HG02623 (cell line): ENCODE data around the gene GPNMB.

Experiments
- ATAC-seq: cut with Tn5 transposase; IDR thresholded peaks from one replicate; pipeline ENCODE4 v1.9.1; 2021; ENCODE audit warnings: moderate library complexity; ENCODE audit not compliant: unreplicated experiment

GPNMB gene

DNA sequence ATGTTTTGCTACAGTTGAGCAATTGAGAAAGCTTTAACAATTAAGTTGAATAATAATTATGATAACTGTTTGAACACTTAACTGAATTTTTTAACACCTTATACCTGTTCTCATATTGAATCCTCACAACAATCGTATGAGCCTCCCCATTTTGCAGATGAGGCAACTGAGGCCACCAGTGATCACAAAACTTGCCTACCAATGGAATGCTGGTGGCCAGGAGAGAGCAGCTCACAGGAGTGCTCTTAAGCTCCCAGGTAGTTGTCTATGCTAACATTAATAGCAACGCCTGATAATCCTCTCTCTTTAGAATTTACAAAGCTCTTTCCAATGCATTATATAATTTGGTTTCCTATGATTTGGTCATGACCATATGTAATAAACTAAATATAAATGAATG, 21.6 kb downstream of the GPNMB start:
- ATAC-seq = no peak

DNA sequence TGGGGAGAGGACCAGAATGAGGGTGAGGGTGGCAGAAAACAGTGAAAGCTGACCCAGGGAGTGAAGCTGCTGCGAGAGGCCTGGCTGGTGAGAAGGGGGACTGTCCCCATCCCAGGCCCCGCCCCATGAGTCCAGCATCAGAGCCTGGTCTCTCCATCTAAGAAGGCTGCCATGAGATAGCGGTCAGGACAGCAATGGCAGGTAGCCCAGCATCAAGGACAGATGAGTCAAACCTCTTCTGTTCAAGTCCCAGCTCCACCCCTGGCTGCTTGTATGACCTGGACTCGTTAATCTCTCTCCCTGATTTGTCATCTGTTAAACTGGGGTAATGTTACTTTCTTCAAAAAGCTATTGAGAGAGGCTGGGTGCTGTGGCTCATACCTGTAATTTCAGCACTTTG, 22.2 kb downstream of the GPNMB start:
- no peak for ATAC-seq

DNA sequence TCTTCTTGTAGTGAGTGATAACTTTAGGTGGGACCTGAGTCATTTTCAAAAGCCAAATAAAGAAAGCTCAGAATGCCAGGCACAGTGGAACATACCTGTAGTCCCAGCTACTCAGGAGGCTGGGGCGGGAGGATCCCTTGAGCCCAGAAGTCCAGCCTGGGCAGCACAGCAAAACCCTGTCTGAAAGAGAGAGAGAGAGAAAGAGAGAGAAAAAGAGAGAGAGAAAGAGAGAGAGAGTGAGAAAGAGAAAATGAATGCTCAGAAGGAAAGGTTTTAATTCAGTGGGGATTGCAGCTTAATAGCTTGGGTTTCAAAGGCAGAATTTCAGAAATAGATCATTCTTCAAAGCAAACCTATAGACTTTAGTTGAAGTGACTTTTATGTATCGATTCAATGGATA, 25.7 kb downstream of the GPNMB start:
- ATAC-seq = no peak

DNA sequence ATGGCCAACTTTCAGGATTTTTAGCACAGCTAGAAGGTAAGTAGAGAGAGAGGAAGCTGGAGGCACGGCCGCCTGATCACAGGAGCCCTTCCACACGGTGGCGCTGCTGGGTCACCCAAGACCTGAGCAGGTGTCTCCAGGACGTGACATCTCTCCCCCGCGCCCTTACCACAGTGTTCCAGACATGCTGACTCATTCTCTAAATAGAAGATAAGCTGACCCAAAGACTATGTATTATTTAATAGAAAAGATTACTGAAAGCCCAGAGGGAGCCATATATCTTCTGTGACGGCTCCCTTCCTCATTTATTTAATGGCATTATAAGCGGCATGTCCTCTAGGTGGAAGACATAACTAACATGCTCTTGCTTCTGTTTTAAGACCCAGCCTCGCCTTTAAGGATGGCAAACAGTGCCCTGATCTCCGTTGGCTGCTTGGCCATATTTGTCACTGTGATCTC, 26.6 kb downstream of the GPNMB start:
- peak; percentile 96 for ATAC-seq

DNA sequence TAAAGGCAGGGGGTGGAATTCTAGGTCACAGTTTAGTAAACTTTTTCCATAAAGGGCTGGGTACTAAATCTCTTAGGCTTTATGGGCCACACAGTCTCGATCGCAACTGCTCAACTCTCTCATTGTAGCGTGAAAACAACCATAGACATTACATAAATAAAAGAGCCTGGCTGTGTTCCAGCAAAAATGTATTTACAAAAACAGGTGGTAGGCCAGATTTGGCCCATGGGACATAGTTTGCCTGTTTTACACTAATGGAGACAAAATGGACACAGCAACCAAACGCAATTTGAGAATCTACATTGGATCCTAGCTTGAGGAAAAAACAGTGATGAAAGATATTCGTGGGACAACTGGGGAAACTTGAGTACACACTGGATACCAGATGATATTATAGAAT, 29.3 kb downstream of the GPNMB start:
- ATAC-seq = no peak

DNA sequence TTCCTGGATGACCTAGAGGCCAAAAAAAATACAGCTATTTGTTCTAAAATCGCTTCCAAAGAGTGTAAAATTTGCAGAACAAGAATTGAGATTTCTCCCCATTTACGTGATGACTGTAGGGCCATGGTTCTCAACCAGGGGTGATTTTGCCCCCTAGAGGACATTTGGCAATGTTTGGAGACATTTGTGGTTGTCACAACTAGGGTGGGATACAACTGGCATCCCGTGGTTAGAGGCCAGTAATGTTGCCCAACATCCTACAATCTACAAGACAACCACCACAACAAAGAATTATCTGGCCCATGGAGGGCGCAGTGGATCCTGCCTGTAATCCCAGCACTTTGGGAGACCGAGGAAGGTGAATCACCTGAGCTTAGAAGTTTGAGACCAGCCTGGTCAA, 29.8 kb downstream of the GPNMB start:
- ATAC-seq = no peak

DNA sequence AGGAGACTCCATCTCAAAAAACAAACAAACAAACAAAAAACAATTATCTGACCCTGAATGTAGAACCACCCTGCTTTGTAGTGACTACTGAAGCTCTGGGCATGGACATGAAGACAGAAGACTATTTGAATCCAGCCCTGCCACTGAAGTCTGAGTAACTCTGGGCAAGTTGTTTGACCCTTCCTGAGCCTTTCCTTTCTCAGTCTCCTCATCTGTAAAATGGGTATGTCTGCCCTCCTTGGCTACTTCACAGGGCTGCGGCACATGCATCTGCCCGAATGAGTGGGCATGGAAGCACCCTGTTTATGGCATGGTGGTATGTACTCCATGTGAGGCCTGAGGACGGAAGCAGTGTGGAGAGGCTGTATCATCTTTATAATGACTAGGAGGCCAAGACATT, 30.4 kb downstream of the GPNMB start:
- no peak for ATAC-seq

DNA sequence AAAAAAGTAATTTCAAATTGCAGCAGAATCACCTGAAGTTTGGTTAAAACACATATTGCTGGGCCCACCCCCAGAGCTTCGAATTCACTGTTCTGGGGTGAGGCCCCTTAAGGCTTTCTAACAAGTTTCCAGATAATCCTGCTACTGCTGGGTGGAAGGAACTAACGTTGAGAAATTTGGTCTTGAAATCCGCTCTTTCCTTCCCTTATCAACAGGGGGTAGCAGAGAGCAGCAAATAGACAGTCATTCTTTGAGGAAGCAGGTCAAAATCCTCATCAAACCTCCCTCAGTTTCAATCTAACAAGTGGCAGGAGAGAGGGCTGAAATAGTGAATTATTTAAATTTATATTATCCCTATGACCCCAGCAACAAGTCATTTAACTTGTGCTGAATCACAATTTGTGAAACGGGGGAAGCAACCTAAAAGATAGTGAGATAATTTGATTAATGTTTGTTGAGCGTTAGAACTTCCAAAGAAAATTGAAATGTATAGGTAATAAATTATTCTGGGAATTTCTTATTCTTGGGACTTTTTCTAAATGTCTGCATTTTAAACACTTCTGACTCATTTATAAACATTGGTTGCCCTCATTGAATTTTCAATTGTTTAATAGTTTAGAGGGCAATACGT, 30.9 kb downstream of the GPNMB start:
- ATAC-seq = no peak

DNA sequence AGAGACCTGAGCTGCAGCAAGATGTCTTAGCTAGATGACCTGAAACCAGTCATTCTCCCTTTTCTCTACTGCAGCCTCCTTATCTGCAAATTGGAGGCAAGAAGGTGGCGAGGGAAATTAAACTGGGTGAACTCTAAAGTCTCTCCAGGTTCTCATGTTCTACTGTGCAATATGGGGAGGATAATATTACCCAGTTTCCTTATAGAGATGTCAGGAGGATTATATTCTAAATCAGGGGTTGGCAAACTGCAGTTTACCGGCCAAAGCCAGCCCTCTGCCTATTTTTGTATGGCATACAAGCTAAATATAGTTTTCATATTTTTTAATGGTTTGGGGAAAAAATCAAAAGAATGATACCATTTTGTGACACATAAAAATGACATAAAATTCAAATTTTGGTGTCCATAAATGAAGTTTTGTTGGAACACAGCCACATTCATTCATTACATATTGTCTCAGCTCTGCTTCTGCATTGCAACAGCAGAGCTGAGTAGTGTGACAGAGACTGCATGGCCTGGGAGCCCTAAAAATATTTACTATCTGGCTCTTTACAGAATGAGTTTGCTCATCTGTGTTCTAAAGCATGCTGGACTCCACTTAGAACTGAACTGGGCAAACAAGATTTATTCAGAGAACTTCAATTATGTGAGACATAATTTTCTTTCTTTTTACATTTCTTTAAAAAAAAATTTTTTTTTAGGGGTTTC, 33.4 kb downstream of the GPNMB start:
- ATAC-seq = no peak

DNA sequence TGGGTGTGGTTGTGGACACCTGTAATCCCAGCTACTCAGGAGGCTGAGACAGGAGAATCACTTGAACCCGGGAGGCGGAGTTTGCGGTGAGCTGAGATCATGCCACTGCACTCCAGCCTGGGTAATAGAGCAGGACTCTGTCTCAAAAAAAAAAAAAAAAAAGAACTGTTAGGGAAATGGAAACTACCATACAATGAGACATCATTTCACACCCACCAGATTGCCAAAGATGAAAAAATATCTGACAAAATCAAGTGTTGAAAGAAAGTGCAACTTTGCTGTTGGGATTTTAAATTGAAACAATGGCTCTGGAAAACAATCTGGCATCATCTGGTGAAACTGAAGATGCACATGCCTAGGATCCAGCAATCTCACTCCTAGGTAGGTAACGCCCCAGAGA, 36.5 kb downstream of the GPNMB start:
- ATAC-seq = no peak

DNA sequence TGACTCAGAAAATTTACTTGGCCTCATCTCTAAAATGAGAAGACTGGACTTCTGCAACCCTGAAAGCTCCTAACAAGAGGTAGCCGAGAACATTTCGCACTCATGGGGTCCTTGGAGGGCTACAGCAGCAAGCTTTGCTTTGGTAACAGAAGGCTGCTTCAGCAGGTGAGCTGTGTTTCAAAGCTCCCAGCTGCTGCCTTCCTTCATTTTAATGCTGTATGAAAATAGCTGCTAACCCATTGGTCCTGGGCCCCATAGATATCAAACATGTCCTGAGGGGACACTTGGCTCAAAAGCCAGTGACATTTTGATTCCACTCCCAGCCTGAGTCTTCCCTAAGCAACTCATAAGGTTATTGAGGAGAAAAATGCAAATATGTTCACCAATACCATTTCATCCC, 38.3 kb downstream of the GPNMB start:
- ATAC-seq = no peak

DNA sequence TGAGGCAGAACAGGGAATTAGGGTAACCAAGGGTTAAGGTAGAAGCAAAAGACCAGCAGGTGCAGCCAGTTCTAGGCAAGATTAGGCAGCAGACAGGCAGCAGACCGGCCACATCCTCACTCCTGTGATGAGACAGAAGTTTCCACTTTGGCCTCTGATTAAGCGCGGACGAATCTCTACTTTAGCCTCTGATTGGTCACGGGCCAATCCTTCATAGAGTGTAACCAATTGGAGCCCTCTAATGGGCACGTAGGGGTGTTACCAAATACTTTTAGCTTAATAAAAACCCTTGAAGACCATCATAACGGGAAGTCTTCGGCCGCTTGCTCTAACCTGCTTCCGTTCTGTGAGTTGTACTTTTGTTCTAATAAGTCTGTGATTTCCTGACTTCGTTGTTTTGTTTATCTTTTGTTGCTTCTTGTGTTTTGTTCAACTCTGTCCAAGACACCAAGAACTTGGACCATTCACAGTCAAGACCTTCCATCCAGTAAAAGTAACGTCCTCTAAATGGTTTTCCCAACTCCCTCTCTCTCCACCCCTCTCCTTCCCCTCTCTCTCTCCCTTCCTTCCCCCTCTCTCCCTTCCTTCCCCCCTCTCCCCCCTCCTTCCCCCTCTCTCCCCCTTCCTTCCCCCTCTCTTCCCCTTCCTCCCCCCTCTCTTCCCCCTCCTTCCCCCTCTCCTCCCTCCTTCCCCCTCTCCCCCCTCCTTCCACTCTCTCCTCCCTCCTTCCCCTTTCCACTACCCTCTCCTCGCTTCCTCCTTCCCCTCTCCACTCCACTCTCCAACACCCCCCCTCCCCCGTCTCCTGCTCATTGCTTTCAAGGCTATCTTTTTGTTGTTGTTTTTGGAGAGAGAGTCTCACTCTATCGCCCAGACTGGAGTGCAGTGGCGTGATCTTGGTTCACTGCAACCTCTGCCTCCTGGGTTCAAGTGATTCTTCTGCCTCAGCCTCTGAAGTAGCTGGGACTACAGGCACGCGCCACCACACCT, 39.4 kb downstream of the GPNMB start:
- ATAC-seq = no peak

DNA sequence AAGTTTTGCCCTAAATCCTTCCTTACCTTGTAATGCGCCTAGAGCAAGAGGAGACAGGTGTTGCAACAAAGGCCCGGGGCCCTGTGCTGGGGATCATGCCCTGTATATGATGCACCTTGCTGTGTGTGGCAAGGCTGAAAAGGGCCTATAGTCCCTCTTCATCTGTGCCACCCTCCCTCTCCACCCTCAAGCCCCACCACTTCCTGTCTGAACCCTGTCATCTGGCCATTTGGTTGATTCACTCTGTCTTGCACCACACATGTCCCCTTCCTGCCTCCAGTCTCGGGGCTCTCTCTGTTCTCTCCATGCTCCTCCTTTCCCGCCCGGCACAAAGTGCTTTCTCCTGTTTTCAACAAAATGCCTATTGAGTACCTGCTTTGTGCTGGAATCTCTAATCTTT, 41.0 kb downstream of the GPNMB start:
- ATAC-seq = no peak

DNA sequence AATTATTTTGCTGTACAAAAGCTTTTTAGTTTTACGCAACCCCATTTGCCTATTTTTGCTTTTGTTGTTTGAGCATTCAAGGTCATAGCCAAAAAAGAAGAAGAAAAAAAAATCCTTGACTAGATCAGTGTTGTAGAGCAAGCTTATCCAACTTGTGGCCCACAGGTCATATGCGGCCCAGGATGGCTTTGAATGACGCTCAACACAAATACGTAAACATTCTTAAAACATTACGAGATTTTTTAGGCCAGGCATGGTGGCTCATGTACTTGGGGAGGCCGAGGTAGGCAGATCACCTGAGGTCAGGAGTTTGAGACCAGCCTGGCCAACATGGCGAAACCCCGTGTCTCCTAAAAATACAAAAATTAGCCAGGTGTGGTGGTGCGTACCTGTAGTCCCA, 44.4 kb downstream of the GPNMB start:
- no peak for ATAC-seq

DNA sequence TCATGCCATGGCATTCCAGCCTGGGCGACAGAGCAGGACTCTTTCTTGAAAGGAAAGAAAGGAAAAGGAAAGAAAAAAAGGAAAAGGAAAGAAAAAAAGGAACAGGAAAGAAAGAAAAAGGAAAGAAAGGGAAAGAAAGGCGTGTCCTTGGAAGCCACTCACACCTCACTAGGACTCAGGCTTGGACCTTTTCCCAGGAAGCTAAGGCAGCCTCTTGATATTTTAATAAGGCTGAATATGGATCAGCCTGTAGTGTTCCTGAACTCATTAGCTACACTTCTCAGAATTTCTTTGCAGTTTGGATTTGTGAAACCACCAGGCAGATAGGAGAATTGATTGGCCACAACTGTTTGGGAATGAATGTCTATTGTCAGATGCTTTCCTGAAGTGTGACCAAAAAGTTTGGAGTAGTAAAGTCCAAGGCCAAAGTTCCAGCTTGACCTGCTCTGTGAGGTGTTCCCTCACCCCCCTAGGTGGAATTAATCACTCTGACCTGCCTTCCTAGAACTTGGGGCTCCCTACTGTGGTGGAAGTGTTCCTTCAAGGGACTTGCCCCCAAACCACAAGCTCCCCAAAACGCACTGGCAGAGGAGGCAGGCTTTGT, 45.5 kb downstream of the GPNMB start:
- no peak for ATAC-seq

DNA sequence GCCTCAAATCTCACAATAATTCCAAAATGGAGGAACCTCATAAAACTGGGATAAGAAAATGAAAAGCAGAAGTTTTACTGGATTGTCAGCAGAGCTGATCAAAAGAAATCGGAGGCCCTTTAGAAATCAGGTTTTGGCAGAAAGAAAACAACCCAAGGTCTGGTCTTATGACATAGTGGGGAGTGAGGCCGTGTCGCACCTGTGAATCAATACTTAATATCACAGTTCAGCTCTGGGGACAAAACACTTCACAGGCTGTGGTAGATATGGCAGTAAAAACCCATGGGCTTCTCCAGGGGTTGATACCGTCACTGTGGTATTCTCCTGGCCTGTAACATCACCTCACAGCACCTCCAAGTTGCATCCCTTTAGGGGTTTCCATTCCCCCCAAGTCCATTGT, 46.0 kb downstream of the GPNMB start:
- ATAC-seq = no peak

DNA sequence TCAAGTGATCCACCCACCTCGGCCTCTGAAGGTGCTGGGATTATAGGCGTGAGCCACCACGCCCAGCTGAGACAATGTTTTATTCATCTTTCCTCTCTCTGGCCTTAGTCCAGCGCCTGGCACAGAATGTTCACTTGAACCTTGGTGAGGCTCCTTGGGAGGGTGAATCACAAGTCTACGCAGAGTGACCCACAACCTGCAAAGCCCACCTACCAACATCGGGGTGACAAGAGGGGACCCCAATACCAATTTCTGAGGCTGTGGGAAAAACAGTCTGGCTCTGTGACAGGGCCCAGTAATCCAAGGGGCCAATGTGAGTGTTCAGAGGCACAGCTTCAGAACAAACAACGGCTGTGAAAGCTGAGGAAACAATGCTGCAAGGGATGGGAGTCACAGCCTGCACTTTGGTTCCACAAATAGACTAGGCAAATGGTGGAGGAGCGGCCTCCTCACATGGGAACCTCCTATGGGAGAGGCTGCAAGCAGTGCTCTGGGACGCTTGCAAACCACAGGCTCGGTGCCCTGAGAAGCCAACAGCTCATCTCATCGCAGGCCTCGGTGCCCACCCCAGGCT, 47.0 kb downstream of the GPNMB start:
- no peak for ATAC-seq

DNA sequence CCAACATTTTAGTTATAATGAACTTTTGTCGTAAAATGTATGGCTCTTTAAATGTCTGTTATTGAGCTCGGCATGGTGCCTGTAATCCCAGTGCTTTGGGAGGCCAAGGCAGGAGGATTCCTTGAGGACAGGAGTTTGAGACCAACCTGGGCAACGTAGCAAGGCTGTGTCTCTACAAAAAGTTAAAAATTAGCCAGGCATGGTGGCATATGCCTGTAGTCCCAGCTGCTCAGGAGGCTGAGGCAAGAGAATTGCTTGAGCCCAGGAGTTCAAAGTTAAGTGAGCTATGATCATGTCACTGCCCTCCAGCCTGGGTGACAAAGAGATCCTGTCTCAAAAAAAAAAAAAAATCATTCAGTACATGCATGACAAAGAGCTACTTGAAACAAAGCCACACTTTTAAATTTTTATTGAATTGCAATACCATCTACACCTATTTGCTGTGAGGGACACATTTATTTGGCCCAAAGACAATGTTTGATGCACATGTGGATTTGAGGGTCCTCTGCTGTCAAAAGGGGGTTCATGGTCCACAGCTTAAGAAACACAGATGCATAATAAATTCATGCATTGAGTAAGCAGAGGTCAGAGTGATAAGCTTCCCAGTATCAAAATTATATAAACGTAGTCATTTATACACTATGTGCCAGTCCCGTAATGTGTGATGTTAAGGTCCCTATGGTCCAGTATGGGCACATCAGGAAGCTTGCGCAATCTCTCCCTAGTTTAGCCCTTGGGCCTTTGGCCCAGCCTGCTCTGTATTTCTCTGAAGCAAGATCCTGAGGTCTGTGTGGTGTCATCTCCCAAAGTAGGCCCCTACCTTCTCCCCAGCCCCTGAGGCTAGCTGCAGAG, 48.2 kb downstream of the GPNMB start:
- no peak for ATAC-seq

DNA sequence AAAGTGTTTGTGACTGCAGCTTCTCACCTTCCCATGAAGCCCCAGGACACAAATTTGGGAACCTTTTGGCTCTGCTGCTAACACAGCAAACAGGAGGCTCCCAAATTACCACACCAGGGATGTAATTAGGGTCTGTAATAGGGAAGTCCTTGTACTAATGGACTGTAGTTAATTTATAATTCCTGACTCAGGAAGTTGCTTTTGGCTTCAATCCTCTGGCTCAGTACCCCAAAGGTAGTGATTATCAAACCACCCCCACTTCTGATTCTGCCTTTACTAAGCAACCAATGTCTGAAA, 48.8 kb downstream of the GPNMB start:
- ATAC-seq = no peak

DNA sequence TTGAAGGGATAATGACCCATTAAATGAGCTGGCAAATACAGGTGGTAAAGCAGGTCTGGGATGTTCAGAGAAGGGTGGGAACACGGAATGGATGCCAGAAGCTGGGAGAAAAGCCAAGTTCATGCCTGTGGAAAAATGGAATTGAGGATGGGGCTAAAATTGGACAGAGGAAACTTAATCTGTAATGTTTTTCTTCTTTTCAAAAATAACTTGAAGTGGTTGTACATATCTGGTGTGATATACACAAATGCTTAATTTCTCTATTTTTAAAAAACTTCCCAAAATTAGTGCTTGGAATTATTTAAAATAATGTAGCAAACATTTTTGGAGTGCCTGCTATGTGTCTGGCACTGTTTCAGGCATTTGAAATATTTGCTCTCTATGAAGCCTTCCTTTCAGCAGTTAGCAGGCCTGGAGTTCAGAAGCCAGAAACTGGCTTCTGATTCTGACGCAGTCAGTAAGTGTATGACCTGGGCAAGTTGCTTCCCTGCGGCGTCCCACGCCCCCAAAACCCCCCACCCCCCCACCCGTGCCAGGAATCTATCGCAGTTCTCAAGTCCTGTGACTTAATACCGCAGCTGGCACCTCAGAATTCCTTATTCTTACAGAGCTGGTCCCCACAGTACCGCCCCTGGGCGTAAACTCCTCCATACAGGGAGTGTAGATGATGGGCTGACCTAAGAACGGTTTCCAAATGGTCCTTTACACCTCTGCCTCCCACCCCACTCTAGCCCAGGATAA, 51.7 kb downstream of the GPNMB start:
- ATAC-seq = no peak
